SU-DHL-6 (cell line): ENCODE results near the gene LRRC63.

Experiments
- CTCF ChIP-seq: fragments of 200-600 bp; sonication (generic); IDR thresholded peaks from one replicate; pipeline ENCODE4 v1.5.1; 2017; ENCODE audit warnings: antibody characterized with exemption, mild to moderate bottlenecking, low read length, moderate library complexity; ENCODE audit not compliant: insufficient read depth, poor library complexity, severe bottlenecking
- EZH2phosphoT487 ChIP-seq: fragments of 200-600 bp; sonication (generic), shearing (Covaris generic); conservative IDR thresholded peaks from 2 replicates; pipeline ENCODE4 v1.6.1; 2018; ENCODE audit warnings: mild to moderate bottlenecking, antibody characterized with exemption, low read length, moderate library complexity, mixed read lengths

GRCh38 chr13:46321494-46322225, 109.9 kb downstream of the LRRC63 start:
- TF ChIP-seq CTCF (peak; percentile 78), EZH2phosphoT487 (no peak)
